Right lung (tissue), 5 donors: ENCODE measurements around the gene CYFIP1. TPM values are rescaled to one million over a fixed set of nuclear protein-coding genes. Genes with fewer than 3 reads are reported as not detected.

Experiments
- DNase-seq, 2 donors: peaks; one replicate each; pipeline ENCODE4 v3.0.0-alpha.2; 2013
- polyA plus RNA-seq, 5 donors: library from polyadenylated mRNA; unstranded; fragments of 120-200 nt; gene quantifications; one replicate each; pipeline versions ENCODE4 v1.2.1 to v1.2.3, GENCODE V29; 2013; ENCODE audit warnings: inconsistent platforms in 1 of 5, low replicate concordance in 1 of 5; ENCODE audit not compliant: insufficient read length in 5 of 5, insufficient read depth in 1 of 5

Gene CYFIP1
- polyA plus RNA-seq, 5 donors, result 78.9 to 92.3 (median 87.5) TPM

GRCh38 chr15:22871481-22872086, 108.6 kb downstream of the CYFIP1 start:
- no peak for DNase-seq

DNA sequence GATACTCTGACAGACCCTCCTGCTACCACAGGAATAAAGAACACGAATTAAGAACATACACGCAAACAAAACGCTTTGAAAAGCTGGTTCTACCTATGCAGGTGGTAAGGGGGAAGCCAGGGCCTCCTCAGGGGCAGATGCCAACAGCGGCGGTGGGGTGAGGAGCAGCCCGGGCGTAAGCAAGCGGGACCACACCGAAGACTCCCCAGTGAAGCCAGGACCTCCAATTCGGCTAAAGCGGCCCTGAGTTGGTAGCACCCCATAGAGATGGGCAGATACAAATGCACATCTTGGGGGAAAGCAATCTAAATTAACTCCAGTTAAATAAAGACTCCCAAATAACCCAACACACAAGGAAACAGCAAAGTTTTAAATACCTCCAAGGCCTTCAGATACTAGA, 109.3 kb downstream of the CYFIP1 start:
- no peak for DNase-seq

GRCh38 chr15:22869856-22870255, 110.3 kb downstream of the CYFIP1 start:
- no peak for DNase-seq

- no peak for DNase-seq
These were observed 111.2 kb downstream of the CYFIP1 start for GRCh38 chr15:22868928-22869327.

DNA sequence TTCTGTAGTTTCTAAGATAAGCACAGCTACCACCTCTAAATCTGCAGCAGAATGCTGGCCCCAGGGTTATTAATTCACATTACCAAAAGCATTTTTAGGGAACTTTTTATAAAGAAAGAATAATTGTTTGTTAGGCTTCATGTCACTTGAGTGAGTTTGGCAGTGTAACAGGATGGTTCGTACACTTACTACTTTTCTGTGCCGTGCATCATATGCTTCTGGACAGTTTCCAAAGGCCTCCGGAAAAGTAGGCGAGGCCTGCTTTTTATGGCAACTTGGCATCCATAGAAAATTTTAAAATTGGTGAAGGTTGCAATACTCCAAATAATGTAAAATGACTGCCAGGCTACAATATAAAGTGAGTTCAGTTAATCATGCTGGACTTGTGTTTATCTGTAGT, 111.7 kb downstream of the CYFIP1 start:
- no peak for DNase-seq

- DNase-seq, result no peak
These were observed 112.3 kb downstream of the CYFIP1 start for GRCh38 chr15:22867886-22868285.

DNA sequence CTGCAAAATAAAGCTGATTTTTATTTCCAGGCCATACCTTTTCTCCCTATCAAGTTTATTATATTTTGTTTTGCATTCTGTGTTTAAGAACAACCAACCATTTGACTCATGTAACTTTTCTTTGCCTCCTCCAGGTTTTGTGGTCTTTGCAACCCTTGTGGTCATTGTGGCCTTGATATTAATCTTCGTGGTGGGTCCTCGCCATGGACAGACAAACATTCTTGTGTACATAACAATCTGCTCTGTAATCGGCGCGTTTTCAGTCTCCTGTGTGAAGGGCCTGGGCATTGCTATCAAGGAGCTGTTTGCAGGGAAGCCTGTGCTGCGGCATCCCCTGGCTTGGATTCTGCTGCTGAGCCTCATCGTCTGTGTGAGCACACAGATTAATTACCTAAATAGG, 114.1 kb downstream of the CYFIP1 start:
- no peak for DNase-seq

DNA sequence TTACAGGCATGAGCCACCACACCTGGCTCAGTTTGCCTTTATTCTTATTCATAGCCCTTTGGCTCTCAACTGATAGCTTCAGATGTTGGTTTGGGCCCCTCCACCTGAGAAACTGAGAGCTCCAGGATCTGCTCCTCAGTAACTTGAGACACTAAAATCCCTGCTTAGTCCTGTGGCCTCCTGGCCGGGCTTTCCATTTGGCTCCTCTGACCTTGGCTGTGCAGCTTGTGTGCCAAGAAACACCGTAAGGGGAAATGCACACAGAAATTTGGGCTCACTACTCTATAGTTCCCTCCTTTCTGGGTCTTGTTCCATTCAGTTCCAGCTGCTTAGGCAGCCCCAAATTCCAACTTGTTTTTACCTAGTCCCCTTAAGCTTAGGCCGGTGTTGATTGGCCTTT, 116.8 kb downstream of the CYFIP1 start:
- DNase-seq, result no peak

GRCh38 chr15:22861161-22861560, 119.0 kb downstream of the CYFIP1 start:
- no peak for DNase-seq

GRCh38 chr15:22856659-22857058, 123.5 kb downstream of the CYFIP1 start:
- DNase-seq, result no peak

GRCh38 chr15:22855791-22856190, 124.4 kb downstream of the CYFIP1 start:
- DNase-seq, result no peak

GRCh38 chr15:22851513-22851912, 128.7 kb downstream of the CYFIP1 start:
- no peak for DNase-seq

GRCh38 chr15:22850055-22850454, 130.1 kb downstream of the CYFIP1 start:
- DNase-seq, result no peak

GRCh38 chr15:22846073-22846472, 134.1 kb downstream of the CYFIP1 start:
- DNase-seq, result no peak

- no peak for DNase-seq
These were observed 134.8 kb downstream of the CYFIP1 start for GRCh38 chr15:22845289-22845900.

- DNase-seq, result no peak
These were observed 135.5 kb downstream of the CYFIP1 start for GRCh38 chr15:22844421-22845288.

- DNase-seq, result peak in 1 of 2 donors; percentile 23
These were observed 141.0 kb downstream of the CYFIP1 start for GRCh38 chr15:22839046-22839695.

DNA sequence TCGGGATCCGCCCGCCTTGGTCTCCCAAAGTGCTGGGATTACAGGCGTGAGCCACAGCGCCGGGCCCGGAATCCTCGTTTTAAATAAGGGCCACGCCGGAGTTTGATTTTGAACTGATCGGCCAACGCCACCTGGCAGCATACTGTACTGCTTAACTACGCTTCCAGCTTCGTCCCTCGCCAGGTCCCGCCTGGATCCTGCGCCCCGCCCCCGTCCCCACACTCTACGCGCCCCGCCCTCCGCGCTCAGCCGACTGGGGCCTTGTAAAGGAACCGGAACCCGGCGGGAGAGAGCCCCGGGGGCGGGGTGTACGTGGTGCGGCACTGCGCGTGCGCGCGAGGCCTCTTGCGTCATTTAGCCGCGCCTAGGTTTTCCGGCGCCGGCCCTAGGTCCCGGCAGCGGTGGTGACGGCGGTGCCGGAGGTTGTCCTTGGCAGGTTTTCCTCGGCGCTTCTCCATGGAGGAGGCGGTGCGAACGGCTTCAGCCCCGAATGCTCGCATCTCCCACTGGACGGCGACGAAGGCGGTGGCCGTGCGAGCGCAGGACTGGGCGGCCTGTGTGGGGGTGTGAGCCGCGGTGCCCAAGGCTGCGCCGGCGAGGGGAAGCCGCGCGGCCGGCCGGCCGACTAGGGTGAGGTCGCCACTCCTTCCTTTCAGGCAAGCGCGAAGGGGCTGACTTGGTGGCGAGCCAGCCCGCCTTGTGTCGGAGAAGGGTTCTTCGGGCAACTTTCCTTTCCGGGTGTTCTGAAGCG, 141.7 kb downstream of the CYFIP1 start, which contains the start of gene NIPA2:
TSS of gene NIPA2 (plus strand) at position 375 of the 751 bp plus-strand sequence. CDS start 13,066 bp downstream, outside the sequence.
- peak; percentile 99 for DNase-seq

DNA sequence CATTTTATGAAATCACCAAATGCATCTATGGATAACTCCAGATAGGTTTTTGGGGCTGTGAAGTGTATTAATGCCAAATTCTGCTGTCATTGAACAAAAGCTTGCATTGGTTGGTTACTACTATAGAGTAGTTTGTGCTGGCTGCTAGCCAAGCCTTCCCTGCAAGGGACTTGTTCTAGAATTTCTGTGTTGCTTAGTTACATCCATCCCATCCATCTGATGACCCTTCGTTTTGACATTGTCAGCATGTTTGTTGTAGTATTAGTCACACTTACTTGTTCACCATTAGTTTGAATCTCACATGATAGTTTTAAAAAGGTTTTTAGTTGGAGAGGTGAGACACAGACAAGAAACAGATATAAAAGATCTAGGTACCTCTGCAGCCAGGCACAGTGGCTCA, 148.7 kb downstream of the CYFIP1 start:
- DNase-seq, result no peak

DNA sequence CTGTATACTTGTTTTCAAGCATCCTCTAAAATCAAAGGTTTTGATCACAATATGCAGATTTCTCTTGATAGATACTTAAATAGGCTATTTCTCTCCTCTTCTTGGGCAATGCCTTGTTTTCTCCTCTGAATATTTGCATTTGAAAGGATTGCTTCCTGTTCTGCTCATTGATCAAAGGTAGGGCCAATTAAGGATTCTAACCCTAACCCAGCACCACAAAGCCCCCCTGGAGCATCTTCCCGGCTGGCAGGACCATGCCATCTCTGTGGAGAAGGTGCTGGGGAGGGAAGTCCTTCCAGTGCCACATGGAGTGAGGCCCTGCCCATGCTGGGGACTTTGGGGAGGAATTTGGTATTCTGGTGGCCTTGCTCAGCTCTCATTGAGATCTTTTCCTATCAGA, 153.0 kb downstream of the CYFIP1 start:
- DNase-seq, result no peak

DNA sequence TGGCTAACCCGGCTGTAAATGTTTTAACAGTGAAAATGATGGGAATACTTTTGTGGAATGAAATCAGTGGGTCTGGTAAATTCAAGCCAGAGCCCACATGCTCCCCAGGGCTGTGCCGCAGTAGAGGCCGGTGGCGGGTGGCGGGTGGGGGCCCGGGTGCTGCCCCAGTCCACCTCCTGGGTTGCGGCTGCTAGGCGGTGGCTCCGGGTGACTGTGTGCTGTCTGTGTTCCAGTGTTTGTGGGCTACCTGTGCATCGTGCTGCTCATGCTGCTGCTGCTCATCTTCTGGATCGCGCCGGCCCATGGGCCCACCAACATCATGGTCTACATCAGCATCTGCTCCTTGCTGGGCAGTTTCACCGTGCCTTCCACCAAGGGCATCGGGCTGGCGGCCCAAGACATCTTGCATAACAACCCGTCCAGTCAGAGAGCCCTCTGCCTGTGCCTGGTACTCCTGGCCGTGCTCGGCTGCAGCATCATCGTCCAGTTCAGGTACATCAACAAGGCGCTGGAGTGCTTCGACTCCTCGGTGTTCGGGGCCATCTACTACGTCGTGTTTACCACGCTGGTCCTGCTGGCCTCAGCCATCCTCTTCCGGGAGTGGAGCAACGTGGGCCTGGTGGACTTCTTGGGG, 156.6 kb downstream of the CYFIP1 start:
- no peak for DNase-seq
